ENCODE measurements around the gene HSPA9. TPM values are rescaled to one million over a fixed set of nuclear protein-coding genes. Genes with fewer than 3 reads are reported as not detected.

Gene HSPA9
- total RNA-seq, 1 experiment from 2014 or later: 1,057 TPM

GRCh38 chr5:138588013-138588788, 13.0 kb upstream of the HSPA9 start:
- Mint-ChIP-seq H3K27me3 (ENCODE audit: insufficient read depth, unreplicated experiment) (peaks cover 10% of the 10 kb centered on the region), H3K4me1 (ENCODE audit: insufficient read depth, unreplicated experiment) (peaks cover 8% of the 10 kb centered on the region), H3K36me3 (ENCODE audit: insufficient read depth, unreplicated experiment) (no peaks in the 10 kb centered on the region), H3K9me3 (ENCODE audit: unreplicated experiment) (no peaks in the 10 kb centered on the region), H3K27ac (ENCODE audit: low read depth, unreplicated experiment) (no peak overlapping the region), H3K4me3 (ENCODE audit: unreplicated experiment) (no peak overlapping the region)
- CTCF ChIA-PET: interaction anchor here (0.6 to 2.0 kb wide), 7 partner anchors 9 to 155 kb away, joined by 3 to 18 read pairs (median 5); no protein-coding TSS in a partner anchor
- POLR2A ChIA-PET: interaction anchor here (0.5 to 5.5 kb wide), 9 partner anchors 8 to 1813 kb away, joined by 3 to 45 read pairs (median 3); partner anchors contain the start of genes ANKHD1, CTNNA1 and HSPA9
- intact Hi-C loops (cut with micrococcal nuclease): no loop called here
- no TSS peak for BruUV-seq (replicated peaks)
- no peak for TF ChIP-seq CTCF (IDR thresholded peaks at IDR 0.05; ENCODE audit: unreplicated experiment)
- no peak for DNase-seq (ENCODE audit: unreplicated experiment)

DNA sequence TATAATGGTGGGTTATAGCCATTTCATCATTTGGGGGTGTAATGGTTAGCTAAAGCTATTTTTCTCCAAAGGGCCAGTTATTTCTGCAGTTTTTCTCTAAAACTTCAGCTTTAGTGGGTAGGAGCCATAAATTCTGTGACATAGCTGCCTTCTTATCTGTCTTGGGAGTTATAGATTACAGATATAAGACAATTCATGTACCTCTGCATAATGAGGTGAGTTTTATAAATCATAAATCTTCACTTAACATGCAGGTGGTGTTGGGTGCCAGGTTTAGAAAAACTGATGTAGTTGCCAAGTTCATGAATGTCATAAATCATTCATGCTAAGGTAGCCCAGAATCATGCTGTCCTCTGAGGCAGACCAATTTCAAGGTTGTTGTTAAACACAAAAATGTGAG, 10.0 kb upstream of the HSPA9 start:
- H3K9me3 Mint-ChIP-seq (ENCODE audit: unreplicated experiment): no peaks in the 10 kb centered on the region
- peaks cover 8% of the 10 kb centered on the region for H3K4me1 Mint-ChIP-seq (ENCODE audit: insufficient read depth, unreplicated experiment)
- BruUV-seq (replicated peaks): no TSS peak
- CTCF ChIA-PET: interaction anchor here (0.6 to 2.4 kb wide), 7 partner anchors 9 to 288 kb away, joined by 3 to 9 read pairs (median 4); partner anchors contain the start of gene HSPA9
- DNase-seq (ENCODE audit: unreplicated experiment): no peak
- POLR2A ChIA-PET: interaction anchor here (0.6 to 5.5 kb wide), 4 partner anchors 10 to 677 kb away, joined by 4 to 45 read pairs (median 4); partner anchors contain the start of gene HSPA9
- no peak for TF ChIP-seq CTCF (IDR thresholded peaks at IDR 0.05; ENCODE audit: unreplicated experiment)
- intact Hi-C loops (cut with micrococcal nuclease): no loop called here
- H3K27me3 Mint-ChIP-seq (ENCODE audit: insufficient read depth, unreplicated experiment): peaks cover 10% of the 10 kb centered on the region
- no peaks in the 10 kb centered on the region for H3K36me3 Mint-ChIP-seq (ENCODE audit: insufficient read depth, unreplicated experiment)
- H3K4me3 Mint-ChIP-seq (ENCODE audit: unreplicated experiment): no peak overlapping the region
- H3K27ac Mint-ChIP-seq (ENCODE audit: low read depth, unreplicated experiment): no peak overlapping the region

DNA sequence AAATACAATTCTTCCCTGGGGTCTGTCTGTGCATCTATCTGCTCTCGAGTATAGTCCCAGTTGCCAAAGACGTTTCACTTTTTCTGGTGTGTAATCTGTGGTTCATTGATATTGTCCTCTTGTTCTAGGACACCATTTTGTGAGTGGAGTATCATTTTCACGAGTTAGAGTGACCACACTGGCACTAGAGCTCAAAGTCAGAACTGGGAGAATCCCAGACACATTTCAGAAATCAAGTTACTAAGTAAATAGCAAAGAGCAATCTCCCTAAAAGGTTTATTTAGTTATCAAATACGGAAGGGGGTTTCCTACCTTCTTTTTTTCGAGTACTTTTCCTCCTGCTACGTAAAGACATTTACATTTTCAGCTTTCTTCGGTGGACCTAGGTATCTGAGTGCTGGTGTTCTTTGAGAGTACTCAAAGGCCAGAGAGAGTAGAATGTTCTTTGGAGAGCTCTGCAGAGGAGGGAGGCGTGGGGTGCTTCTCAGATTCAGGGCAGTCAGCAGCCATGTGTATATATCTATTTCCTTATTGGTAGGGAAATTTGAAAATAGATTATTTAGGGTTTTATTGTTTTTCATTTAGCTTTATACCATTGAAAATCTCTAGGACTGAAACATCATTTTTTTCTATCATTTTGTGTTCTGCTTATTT, 8.9 kb upstream of the HSPA9 start:
- intact Hi-C loops (cut with micrococcal nuclease): no loop called here
- no peaks in the 10 kb centered on the region for H3K36me3 Mint-ChIP-seq (ENCODE audit: insufficient read depth, unreplicated experiment)
- no peaks in the 10 kb centered on the region for H3K9me3 Mint-ChIP-seq (ENCODE audit: unreplicated experiment)
- TF ChIP-seq CTCF (IDR thresholded peaks at IDR 0.05; ENCODE audit: unreplicated experiment): no peak
- ChIA-PET POLR2A (interaction anchor here (0.5 to 5.5 kb wide), 9 partner anchors 9 to 687 kb away, joined by 3 to 45 read pairs (median 3); partner anchors contain the start of gene HSPA9), CTCF (interaction anchor here (0.7 to 1.8 kb wide), 6 partner anchors 8 to 385 kb away, joined by 4 to 7 read pairs (median 4); partner anchors contain the start of gene HSPA9)
- BruUV-seq (replicated peaks): no TSS peak
- H3K27ac Mint-ChIP-seq (ENCODE audit: low read depth, unreplicated experiment): no peak overlapping the region
- peaks cover 8% of the 10 kb centered on the region for H3K4me1 Mint-ChIP-seq (ENCODE audit: insufficient read depth, unreplicated experiment)
- DNase-seq (ENCODE audit: unreplicated experiment): no peak
- H3K4me3 Mint-ChIP-seq (ENCODE audit: unreplicated experiment): no peak overlapping the region
- peaks cover 10% of the 10 kb centered on the region for H3K27me3 Mint-ChIP-seq (ENCODE audit: insufficient read depth, unreplicated experiment)

- Mint-ChIP-seq H3K36me3 (ENCODE audit: insufficient read depth, unreplicated experiment) (no peaks in the 10 kb centered on the region), H3K4me3 (ENCODE audit: unreplicated experiment) (no peak overlapping the region), H3K27me3 (ENCODE audit: insufficient read depth, unreplicated experiment) (peaks cover 8% of the 10 kb centered on the region), H3K27ac (ENCODE audit: low read depth, unreplicated experiment) (no peak overlapping the region), H3K9me3 (ENCODE audit: unreplicated experiment) (no peaks in the 10 kb centered on the region), H3K4me1 (ENCODE audit: insufficient read depth, unreplicated experiment) (peaks cover 6% of the 10 kb centered on the region)
- BruUV-seq (replicated peaks): no TSS peak
- ChIA-PET POLR2A (no interaction called here), CTCF (interaction anchor here (0.7 to 1.8 kb wide), 2 partner anchors 11 to 14 kb away, joined by 5 to 6 read pairs; no protein-coding TSS in a partner anchor)
- DNase-seq (ENCODE audit: unreplicated experiment): no peak
- intact Hi-C loops (cut with micrococcal nuclease): no loop called here
- TF ChIP-seq CTCF (IDR thresholded peaks at IDR 0.05; ENCODE audit: unreplicated experiment): no peak
These were observed 7.8 kb upstream of the HSPA9 start for GRCh38 chr5:138582959-138583358.
